GM23248 (cell line): ENCODE measurements around the gene CSHL1. TPM values are rescaled to one million over a fixed set of nuclear protein-coding genes. Genes with fewer than 3 reads are reported as not detected.
"Not testable (repeated sequence)": the region's sequence is repeated elsewhere in the genome, so short reads cannot be mapped to it uniquely, and the experiment has no call there.

Experiments
- DNase-seq: peaks from one replicate; pipeline ENCODE4 v3.0.0-alpha.2; 2015
- H2AFZ ChIP-seq: fragments of 200-600 bp; sonication (generic); 2 replicates; pipeline ENCODE4 v1.6.1; 2016; ENCODE audit warnings: antibody characterized with exemption
- H3F3A ChIP-seq: fragments of 200-600 bp; sonication (generic); 2 replicates; pipeline ENCODE4 v1.6.1; 2016; ENCODE audit warnings: mild to moderate bottlenecking, antibody characterized with exemption, mixed run types; ENCODE audit not compliant: insufficient read depth
- H3K27ac ChIP-seq: fragments of 200-600 bp; sonication (generic); 2 replicates; pipeline ENCODE4 v1.5.1; 2016; ENCODE audit warnings: mild to moderate bottlenecking
- H3K27me3 ChIP-seq: fragments of 200-600 bp; sonication (generic); replicated peaks from 2 replicates; pipeline ENCODE4 v1.6.1; 2016; ENCODE audit warnings: mild to moderate bottlenecking; ENCODE audit not compliant: insufficient read depth
- H3K36me3 ChIP-seq: fragments of 200-600 bp; sonication (generic); 2 replicates; pipeline ENCODE4 v1.6.1; 2016; ENCODE audit warnings: low read depth, mild to moderate bottlenecking
- H3K4me1 ChIP-seq: fragments of 200-600 bp; sonication (generic); 2 replicates; pipeline ENCODE4 v1.6.1; 2016; ENCODE audit warnings: mild to moderate bottlenecking; ENCODE audit not compliant: insufficient read depth
- H3K4me2 ChIP-seq: fragments of 200-600 bp; sonication (generic); one replicate; pipeline ENCODE4 v1.6.1; 2016; ENCODE audit warnings: mild to moderate bottlenecking; ENCODE audit not compliant: unreplicated experiment
- H3K4me3 ChIP-seq: fragments of 200-600 bp; sonication (generic); 2 replicates; pipeline ENCODE4 v1.5.1; 2016; ENCODE audit warnings: mild to moderate bottlenecking
- H3K79me2 ChIP-seq: fragments of 200-600 bp; sonication (generic); 2 replicates; pipeline ENCODE4 v1.6.1; 2016; ENCODE audit warnings: mild to moderate bottlenecking; ENCODE audit not compliant: insufficient read depth
- H3K9ac ChIP-seq: fragments of 200-600 bp; sonication (generic); 2 replicates; pipeline ENCODE4 v1.6.1; 2016; ENCODE audit warnings: mild to moderate bottlenecking
- H3K9me2 ChIP-seq: fragments of 200-600 bp; sonication (generic); 2 replicates; pipeline ENCODE4 v1.6.1; 2016; ENCODE audit warnings: mixed run types, mild to moderate bottlenecking, moderate library complexity; ENCODE audit not compliant: insufficient read depth
- H3K9me3 ChIP-seq: fragments of 200-600 bp; sonication (generic); one replicate; pipeline ENCODE4 v1.6.1; 2017; ENCODE audit warnings: low read depth
- H4K20me1 ChIP-seq: fragments of 200-600 bp; sonication (generic); 2 replicates; pipeline ENCODE4 v1.6.0; 2016; ENCODE audit not compliant: insufficient read depth
- EZH2 ChIP-seq: fragments of 200-600 bp; sonication (generic); IDR thresholded peaks from 2 replicates; pipeline ENCODE4 v1.6.1; 2018; ENCODE audit warnings: antibody characterized with exemption, mild to moderate bottlenecking; ENCODE audit not compliant: insufficient read depth, poor library complexity, severe bottlenecking
- EZH2phosphoT487 ChIP-seq: fragments of 200-600 bp; sonication (generic); IDR thresholded peaks from 2 replicates; pipeline ENCODE4 v1.6.1; 2018; ENCODE audit warnings: antibody characterized with exemption, moderate library complexity, mild to moderate bottlenecking, low read depth; ENCODE audit not compliant: insufficient read depth
- WGBS, 2 experiments: methylation state at CpG; one replicate each; pipeline ENCODE4 v1.1.6; 2015 to 2017; ENCODE audit warnings: low lambda C conversion rate in 2 of 2, low coverage in 1 of 2; ENCODE audit errors: missing lambda C conversion rate in 2 of 2; 5-methylcytosine and 5-hydroxymethylcytosine counted together
- in situ Hi-C: fragments of 300-500 bp; cut with MboI; formaldehyde crosslinking; loops from 2 replicates; pipeline ENCODE4 v1.15.0; 2020
- polyA plus RNA-seq: library from polyadenylated mRNA; unstranded; fragments of >200 nt; fragmentation: Nextera tagmentation; extraction: Ambion mirVana; gene quantifications from 2 replicates; pipeline ENCODE4 v1.2.1, GENCODE V29; 2016
- total RNA-seq: library from RNA; depleted of rRNA; stranded (reverse); fragments of >200 nt; shearing (Covaris generic); gene quantifications from 2 replicates; pipeline ENCODE4 v1.2.3, GENCODE V29; 2014

The CSHL1 gene
- total and polyA plus RNA-seq, 2 experiments from 2014 or later = not detected

GRCh38 chr17:63914471-63914870 lies 3.4 kb upstream of the CSHL1 start:
- Histone ChIP-seq H3K4me2 (no peak overlapping the region), H4K20me1 (no peaks in the 10 kb centered on the region), H3K4me3 (no peak overlapping the region), H3K27ac (no peak overlapping the region), H3K4me1 (no peaks in the 10 kb centered on the region), H3K9ac (no peak overlapping the region), H3K9me2 (no peaks in the 10 kb centered on the region), H3K79me2 (no peaks in the 10 kb centered on the region), H3F3A (no peaks in the 10 kb centered on the region), H3K36me3 (no peaks in the 10 kb centered on the region), H3K27me3 (peaks cover 22% of the 10 kb centered on the region; the same call in 1 of the 2 replicates), H3K9me3 (no peaks in the 10 kb centered on the region), H2AFZ (no peak overlapping the region)
- TF ChIP-seq EZH2phosphoT487 = no peak
- TF ChIP-seq EZH2 = no peak
- in situ Hi-C loops = loop anchor here (25.0 kb wide), 1 partner anchor 373 kb away; no protein-coding TSS in a partner anchor
- WGBS, 2 experiments = 65 to 69% methylated on average over 7 of the region's 7 CpGs
- no peak for DNase-seq

GRCh38 chr17:63911657-63912100 lies 621 bp upstream of the CSHL1 start:
- H3K79me2 ChIP-seq = no peaks in the 10 kb centered on the region
- in situ Hi-C loops = loop anchor here (25.0 kb wide), 1 partner anchor 376 kb away; no protein-coding TSS in a partner anchor
- H3K36me3 ChIP-seq = no peaks in the 10 kb centered on the region
- no peaks in the 10 kb centered on the region for H4K20me1 ChIP-seq
- H3K9me3 ChIP-seq = no peaks in the 10 kb centered on the region
- peak; percentile 52 for DNase-seq
- TF ChIP-seq EZH2 (no peak), EZH2phosphoT487 (no peak)
- no peak overlapping the region for H2AFZ ChIP-seq
- H3K4me1 ChIP-seq = no peaks in the 10 kb centered on the region
- H3K4me2 ChIP-seq = no peak overlapping the region
- no peak overlapping the region for H3K4me3 ChIP-seq
- no peak overlapping the region for H3K27ac ChIP-seq
- H3F3A ChIP-seq = no peaks in the 10 kb centered on the region
- no peak overlapping the region for H3K9ac ChIP-seq
- 4 to 51% methylated on average over 3 to 8 of the region's 8 CpGs for WGBS, 2 experiments
- no peaks in the 10 kb centered on the region for H3K9me2 ChIP-seq
- peaks cover 32% of the 10 kb centered on the region for H3K27me3 ChIP-seq

GRCh38 chr17:63910096-63910495 lies 962 bp downstream of the CSHL1 start:
- Histone ChIP-seq H4K20me1 (no peaks in the 10 kb centered on the region), H3K4me3 (no peak overlapping the region), H3F3A (no peaks in the 10 kb centered on the region), H3K27me3 (peaks cover 26% of the 10 kb centered on the region), H3K9me2 (no peaks in the 10 kb centered on the region), H3K4me2 (no peak overlapping the region), H3K79me2 (no peaks in the 10 kb centered on the region), H3K4me1 (no peaks in the 10 kb centered on the region), H3K9me3 (no peaks in the 10 kb centered on the region), H2AFZ (no peak overlapping the region), H3K36me3 (no peaks in the 10 kb centered on the region), H3K9ac (no peak overlapping the region), H3K27ac (no peak overlapping the region)
- WGBS, 2 experiments = 82% methylated on average over 13 to 14 of the region's 14 CpGs
- DNase-seq = no peak
- TF ChIP-seq EZH2 (no peak), EZH2phosphoT487 (no peak)
- in situ Hi-C loops = loop anchor here (25.0 kb wide), 1 partner anchor 377 kb away; no protein-coding TSS in a partner anchor

- in situ Hi-C loops = loop anchor here (25.0 kb wide), 1 partner anchor 378 kb away; no protein-coding TSS in a partner anchor
Observed at GRCh38 chr17:63909586-63909985, 1.5 kb downstream of the CSHL1 start.

GRCh38 chr17:63907161-63907778 lies 3.8 kb downstream of the CSHL1 start:
- 48 to 49% methylated on average over 12 of the region's 12 CpGs for WGBS, 2 experiments
- not testable (repeated sequence) for H4K20me1 ChIP-seq, H2AFZ ChIP-seq, H3K9ac ChIP-seq, H3K4me3 ChIP-seq, H3K36me3 ChIP-seq, H3K9me3 ChIP-seq, H3K27ac ChIP-seq, H3K79me2 ChIP-seq, H3K9me2 ChIP-seq, H3K4me2 ChIP-seq, H3K4me1 ChIP-seq, H3F3A ChIP-seq
- peak; percentile 37 for DNase-seq
- H3K27me3 ChIP-seq = peaks cover 23% of the 10 kb centered on the region
- in situ Hi-C loops = loop anchor here (25.0 kb wide), 1 partner anchor 380 kb away; no protein-coding TSS in a partner anchor

More at GRCh38 chr17:63909586-63909985, 1.5 kb downstream of the CSHL1 start:
- H3K9me2 ChIP-seq, H3K4me2 ChIP-seq, H3F3A ChIP-seq, H3K79me2 ChIP-seq, DNase-seq, H3K4me1 ChIP-seq, H3K27ac ChIP-seq, H3K4me3 ChIP-seq, H4K20me1 ChIP-seq, H3K9me3 ChIP-seq, H2AFZ ChIP-seq, H3K9ac ChIP-seq, H3K36me3 ChIP-seq: not testable (repeated sequence)
- peaks cover 24% of the 10 kb centered on the region for H3K27me3 ChIP-seq
- 80 to 86% methylated on average over 10 of the region's 10 CpGs for WGBS, 2 experiments

GRCh38 chr17:63904796-63905195 lies 6.3 kb downstream of the CSHL1 start:
- DNase-seq, H3K27ac ChIP-seq, H3K9me2 ChIP-seq, H3K4me2 ChIP-seq, H3K4me3 ChIP-seq, H3K9me3 ChIP-seq, H3F3A ChIP-seq, H3K4me1 ChIP-seq, H3K9ac ChIP-seq, H2AFZ ChIP-seq, H3K79me2 ChIP-seq, H4K20me1 ChIP-seq, H3K36me3 ChIP-seq: not testable (repeated sequence)
- in situ Hi-C loops = loop anchor here (25.0 kb wide), 1 partner anchor 383 kb away; no protein-coding TSS in a partner anchor
- H3K27me3 ChIP-seq = peaks cover 13% of the 10 kb centered on the region
- 65 to 73% methylated on average over 8 of the region's 8 CpGs for WGBS, 2 experiments

GRCh38 chr17:63903787-63904201 lies 7.3 kb downstream of the CSHL1 start:
- H3K4me1 ChIP-seq, H4K20me1 ChIP-seq, DNase-seq, H3F3A ChIP-seq, H2AFZ ChIP-seq, H3K27ac ChIP-seq, H3K9ac ChIP-seq, H3K36me3 ChIP-seq, H3K4me3 ChIP-seq, H3K27me3 ChIP-seq, H3K9me2 ChIP-seq, H3K79me2 ChIP-seq, H3K4me2 ChIP-seq, H3K9me3 ChIP-seq: not testable (repeated sequence)
- 41 to 44% methylated on average over 5 of the region's 5 CpGs for WGBS, 2 experiments
- in situ Hi-C loops = loop anchor here (25.0 kb wide), 1 partner anchor 384 kb away; no protein-coding TSS in a partner anchor
